CD4-positive, alpha-beta T cell treated with Interleukin-21 for 1 hour (primary cell): ENCODE measurements around the gene GAS2.
"Not testable (repeated sequence)": the region's sequence is repeated elsewhere in the genome, so short reads cannot be mapped to it uniquely, and the experiment has no call there.

ENCODE experiments used
- DNase-seq: peaks from one replicate; pipeline ENCODE4 v3.0.0-alpha.2; 2020

GAS2 gene

GRCh38 chr11:22666325-22666687, at the start of gene GAS2:
GAS2 (plus strand) TSS chr11:22666611; CDS start chr11:22674870, 8,259 bp downstream.
- DNase-seq = no peak

DNA sequence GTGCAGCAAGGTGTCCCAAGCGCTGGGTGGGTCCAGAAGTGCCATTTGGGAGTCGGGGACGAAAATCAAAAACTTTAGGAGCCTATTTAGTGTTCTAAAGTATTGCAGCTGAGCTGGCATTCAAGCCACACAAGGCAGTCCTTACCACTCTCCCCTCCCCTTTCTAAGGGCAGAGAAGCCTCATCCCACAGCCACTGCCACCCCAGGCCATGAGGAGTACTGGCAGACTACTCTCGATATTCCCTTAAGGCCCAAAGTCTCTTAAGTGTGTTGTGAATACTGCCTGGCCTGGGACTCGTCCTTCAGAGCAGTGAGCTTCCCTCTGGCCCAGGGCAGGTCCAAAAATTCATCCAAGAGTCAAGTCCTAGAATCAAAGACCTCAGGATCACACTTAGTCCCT, 48.5 kb upstream of the GAS2 start:
- DNase-seq = no peak

DNA sequence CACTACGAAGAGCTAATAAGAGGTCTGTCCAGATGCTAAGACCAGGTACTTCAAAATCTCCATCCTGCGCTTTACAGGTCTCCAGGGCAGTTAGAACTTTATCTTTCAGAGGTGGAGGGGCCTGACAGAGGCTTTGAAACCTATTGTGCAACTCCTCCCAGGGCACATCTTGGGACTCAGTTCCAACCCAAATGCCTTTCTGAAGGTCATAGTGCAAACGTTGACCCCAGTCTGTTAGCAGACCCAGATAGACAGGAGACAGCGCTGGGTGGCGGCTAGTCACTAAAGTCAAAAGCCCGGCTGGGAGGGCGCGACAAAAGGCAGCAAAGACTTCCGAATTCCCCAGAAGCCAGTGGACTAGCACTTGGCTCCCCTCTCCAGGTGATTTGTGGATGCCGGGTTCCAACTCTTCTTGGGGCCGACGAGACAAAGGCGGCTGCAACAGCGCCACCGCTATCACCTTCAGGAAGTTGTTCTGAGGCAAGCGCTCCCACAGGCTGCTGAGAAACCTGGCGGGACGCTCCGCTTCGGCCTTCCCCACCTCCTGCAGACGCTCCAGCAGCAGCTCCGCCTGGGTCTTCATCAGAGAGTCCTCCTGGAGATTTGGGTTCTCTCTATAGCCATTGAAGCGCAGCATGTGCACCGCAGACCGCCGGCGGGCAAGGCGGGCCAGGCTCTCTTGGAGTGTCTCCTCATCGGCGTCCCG, 41.5 kb upstream of the GAS2 start:
- DNase-seq = peak; percentile 62

DNA sequence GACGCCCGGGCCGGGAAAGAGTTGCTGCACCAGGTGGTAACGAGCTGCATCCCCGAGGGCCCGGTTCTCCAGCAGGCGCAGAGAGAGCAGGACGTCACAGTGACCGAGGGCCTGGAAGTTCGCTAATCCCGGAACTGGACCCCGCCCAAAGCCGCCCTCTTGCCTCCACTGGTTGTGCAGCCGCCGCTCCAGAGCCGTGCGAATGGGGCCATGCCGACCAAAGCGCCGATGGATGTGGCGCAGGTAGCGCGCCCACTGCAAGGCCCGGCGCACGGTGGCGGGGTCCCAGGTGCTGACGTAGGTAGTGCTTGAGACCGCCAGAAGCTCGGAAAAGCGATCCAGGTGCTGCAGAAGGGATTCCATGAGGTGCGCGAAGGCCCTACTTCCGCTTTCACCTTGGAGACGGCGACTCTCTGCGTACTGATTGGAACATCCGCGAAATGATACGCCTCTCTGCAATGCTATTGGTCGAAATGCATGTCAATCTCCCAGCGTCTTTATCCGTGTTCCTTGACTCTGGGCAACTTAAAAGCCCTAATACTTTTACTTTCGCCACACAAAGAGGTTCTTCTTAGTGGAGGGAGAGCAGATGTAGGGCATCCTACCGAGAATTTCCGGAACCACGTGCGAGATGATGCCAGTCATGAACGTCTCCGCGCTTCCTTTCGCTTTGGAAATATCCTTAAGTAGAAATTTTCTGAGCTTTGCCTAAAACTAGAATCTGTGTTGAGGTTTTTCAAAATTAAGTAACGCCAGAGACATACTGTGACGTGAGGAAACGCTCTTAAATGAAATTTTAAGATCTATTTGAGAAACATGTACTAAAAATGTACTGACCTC, 40.7 kb upstream of the GAS2 start, which contains the start of gene FANCF:
FANCF (minus strand) TSS at position 376 of the 840 bp plus-strand sequence; CDS start at position 363, 13 bp downstream.
- peak; percentile 99 for DNase-seq

DNA sequence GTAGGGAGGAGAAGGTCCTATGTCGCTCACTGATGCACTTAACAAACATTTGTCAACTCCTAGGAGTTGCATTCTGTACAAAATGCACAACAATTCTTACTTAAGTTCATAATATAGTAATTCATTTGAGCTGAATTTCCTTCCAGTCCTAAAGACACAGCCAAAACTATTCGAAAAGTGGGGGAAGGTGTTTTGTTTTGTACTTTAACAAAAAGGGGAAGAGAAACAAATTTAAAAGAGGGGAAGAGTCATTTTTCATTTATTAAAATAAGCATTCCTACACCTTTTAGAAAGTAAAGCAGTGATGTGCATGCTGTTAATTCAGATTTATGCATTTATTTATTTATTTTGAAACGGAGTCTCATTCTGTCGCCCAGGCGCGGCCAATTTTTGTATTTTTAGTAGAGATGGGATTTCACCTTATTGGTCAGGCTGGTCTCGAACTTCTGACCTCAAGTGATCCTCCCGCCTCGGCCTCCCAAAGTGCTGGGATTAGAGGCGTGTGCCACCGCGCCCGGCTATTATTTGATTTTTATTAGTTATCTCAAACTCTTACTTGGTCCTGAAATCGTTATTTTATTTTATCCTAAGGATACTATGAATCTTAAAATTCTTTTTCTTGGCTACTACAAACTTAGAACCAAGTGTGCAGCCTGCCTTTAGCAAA, 39.7 kb upstream of the GAS2 start:
- DNase-seq = no peak

DNA sequence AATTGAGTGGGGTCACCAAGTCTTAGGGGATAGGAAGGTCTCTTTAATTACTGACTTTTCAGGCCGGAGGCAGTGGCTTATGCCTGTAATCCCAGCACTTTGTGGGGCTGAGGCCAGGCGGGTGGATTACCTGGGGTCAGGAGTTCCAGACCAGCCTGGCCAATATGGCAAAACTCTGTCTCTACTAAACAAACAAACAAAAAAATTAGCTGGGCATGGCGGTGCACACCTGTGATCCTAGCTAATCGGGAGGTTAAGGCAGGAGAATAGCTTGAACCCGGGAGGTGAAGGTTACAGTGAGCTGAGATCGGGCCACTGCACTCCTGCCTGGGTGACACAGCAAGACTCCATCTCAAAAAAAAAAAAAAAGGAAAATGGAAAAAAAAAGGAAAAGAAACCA, 39.0 kb upstream of the GAS2 start:
- no peak for DNase-seq

DNA sequence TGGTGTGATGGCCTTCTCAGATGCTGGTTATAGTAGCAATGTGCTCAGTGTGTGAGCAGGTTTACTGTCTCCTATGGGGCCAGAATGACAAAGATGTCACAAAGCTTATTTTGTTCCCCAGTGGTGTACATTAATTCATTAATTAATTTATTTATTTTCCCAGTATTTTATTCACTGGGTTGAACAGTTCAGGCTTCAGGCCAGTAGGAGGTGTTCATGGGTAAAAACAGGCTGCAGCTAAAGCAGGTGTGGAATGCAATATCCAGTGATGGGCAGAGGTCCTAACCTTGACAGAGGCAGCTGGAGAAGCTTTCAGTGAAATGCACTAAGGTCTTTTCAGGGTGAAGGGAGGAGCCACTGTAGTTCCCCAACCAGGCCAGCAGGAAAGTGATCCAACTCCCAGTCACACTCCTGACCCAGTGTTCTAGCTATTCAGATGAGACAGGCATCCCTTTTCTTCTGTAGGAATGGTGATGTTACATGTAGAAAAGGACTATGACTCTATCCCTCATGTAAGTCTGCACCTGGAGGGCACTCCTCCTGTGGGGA, 33.0 kb upstream of the GAS2 start:
- no peak for DNase-seq

GRCh38 chr11:22634897-22635629, 31.3 kb upstream of the GAS2 start:
- DNase-seq = no peak

- DNase-seq = no peak
Observed at GRCh38 chr11:22635689-22636088, 30.7 kb upstream of the GAS2 start.

DNA sequence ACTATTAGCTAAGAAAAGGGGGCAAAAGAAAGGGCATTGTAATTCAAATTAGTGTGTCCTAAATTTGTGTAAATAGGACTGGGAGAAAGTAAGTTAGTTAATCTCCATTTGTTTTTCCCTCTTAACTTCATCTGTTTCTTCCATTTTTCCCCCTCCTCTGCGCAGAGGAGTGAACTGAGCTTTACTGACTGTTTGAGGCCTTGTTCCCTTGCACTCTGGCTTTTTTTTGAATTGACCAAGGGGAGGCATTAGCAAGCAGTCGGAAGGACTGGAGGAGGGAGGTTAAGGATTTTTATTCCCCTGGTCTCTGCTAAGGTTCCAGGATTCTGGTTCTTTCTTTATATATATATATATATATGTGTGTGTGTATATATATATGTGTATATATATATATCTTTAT, 25.5 kb upstream of the GAS2 start:
- DNase-seq = no peak

GRCh38 chr11:22641559-22641958, 24.9 kb upstream of the GAS2 start:
- DNase-seq = no peak

GRCh38 chr11:22652346-22652745, 14.1 kb upstream of the GAS2 start:
- not testable (repeated sequence) for DNase-seq

- DNase-seq = no peak
Observed at GRCh38 chr11:22656130-22656529, 10.3 kb upstream of the GAS2 start.

DNA sequence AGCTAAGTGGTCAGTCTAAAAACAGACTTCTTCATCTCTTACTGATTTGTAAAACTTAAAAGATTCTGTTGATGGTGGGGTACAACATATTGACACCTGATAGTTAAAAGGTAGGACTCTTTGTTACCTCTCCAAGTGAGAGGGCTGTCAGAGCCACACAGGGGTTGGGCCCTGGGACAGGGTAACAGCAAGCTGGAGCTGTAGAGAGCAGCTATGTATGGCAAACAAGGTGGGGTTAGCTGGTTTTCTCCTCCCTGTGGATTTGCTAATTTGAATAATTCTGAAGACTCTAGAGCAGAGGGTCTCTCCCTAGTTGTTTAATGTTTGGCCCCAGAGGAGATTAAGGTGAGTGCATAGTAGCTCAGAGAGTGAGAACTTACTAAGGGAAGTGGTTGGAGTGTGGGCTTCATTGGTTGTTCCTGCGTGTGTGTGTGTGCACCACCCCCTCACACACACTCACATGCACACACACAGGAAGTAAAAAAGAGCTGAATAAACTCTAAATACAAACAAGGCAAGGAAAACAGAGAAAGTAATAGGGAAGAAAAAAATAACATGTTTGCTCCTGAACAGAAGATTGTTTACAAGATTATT, 9.2 kb upstream of the GAS2 start:
- DNase-seq = peak; percentile 15

GRCh38 chr11:22659783-22660182, 6.6 kb upstream of the GAS2 start:
- DNase-seq = no peak

- DNase-seq = no peak
Observed at GRCh38 chr11:22666688-22667439, 453 bp downstream of the GAS2 start.

DNA sequence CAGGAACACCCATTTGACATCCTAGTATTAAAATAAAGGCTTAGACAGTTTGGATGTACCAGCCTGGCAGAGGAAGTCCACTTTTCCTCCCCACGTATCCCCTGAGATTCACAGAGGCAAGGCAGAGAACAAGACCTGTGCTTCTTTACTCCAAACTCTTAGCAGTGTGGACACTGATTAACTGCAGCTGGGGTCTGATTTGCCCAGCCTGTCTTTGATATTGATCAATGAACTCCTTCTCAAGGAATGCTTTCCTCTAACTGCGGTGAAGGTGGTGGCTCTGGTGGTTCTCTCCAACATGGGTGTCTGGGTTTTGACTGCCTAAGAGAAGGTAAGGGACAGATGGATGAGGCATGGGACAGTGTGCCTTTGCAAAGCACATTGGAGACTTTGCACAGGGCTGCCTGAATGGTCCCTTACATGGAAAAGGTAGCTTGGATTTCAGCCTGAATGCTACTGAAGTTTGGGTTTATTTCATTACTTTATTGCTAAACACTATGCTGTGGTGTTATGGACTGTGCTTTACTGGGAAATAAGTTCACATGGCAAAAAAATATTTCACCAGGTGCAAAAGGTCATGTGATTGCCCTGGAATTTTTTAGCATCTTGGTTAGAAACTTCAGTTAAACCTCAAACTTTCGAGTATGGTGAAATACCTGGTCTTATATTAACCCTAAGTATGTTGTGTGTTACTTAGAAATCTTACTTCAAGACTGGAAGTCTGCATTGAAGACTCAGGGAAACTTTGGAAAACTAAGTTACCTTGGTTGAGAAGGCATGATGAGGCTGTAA, 1.8 kb downstream of the GAS2 start:
- no peak for DNase-seq

DNA sequence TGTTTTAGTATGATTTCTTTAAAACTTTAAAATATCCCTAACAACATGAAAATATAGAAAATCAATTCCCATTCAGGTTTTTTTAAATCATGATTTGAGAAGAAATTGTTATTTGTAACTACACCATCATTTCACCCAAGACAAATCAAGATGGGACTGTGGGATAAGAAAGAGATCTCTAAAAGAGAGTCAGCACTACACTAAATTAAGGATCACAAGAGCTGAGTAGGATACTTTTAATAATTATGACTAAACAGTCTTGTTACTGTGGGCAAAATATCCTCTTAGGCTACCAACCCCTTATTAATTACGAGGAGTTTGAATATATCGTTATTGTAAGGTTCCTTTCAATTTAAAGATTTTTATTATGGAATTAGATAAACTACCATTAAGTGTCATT, 3.0 kb downstream of the GAS2 start:
- no peak for DNase-seq

GRCh38 chr11:22670830-22671229, 4.4 kb downstream of the GAS2 start:
- no peak for DNase-seq

- no peak for DNase-seq
Observed at GRCh38 chr11:22671751-22672150, 5.3 kb downstream of the GAS2 start.
